ENCODE measurements around the gene PCMT1. TPM values are rescaled to one million over a fixed set of nuclear protein-coding genes. Genes with fewer than 3 reads are reported as not detected.

PCMT1 gene
- total RNA-seq, 1 donor from 2014 or later = 63.1 TPM

DNA sequence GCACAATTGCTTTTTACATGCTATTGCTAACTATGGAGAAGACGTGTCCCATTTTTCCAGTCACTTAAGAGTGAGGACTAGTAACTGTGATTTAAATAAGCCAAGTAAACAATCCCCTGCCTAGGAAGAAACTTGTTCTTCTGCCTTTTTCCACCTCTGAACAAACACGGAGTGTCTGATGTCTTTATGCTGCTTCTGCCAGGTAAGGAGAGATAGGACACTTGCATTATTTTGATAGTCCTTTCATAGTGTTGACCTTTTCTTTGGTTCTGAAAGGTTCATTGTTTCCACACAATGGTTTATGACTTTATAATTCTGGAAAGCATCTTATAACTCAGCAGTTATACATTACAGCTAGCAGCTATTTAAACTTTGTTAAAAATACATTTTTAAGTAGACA lies 106.2 kb downstream of the PCMT1 start:
- Mint-ChIP-seq H3K4me1 (ENCODE audit: low read depth) (peaks cover 52% of the 10 kb centered on the region), H3K27me3 (no peaks in the 10 kb centered on the region), H3K27ac (peak overlapping the region; percentile 97), H3K9me3 (ENCODE audit: low read depth) (no peaks in the 10 kb centered on the region), H3K4me3 (ENCODE audit: low read depth) (peak overlapping the region; percentile 38), H3K36me3 (ENCODE audit: insufficient read depth) (peaks cover 11% of the 10 kb centered on the region)
- no peak for DNase-seq (ENCODE audit: low spot score, unreplicated experiment)
- TF ChIP-seq, protein P1, sequence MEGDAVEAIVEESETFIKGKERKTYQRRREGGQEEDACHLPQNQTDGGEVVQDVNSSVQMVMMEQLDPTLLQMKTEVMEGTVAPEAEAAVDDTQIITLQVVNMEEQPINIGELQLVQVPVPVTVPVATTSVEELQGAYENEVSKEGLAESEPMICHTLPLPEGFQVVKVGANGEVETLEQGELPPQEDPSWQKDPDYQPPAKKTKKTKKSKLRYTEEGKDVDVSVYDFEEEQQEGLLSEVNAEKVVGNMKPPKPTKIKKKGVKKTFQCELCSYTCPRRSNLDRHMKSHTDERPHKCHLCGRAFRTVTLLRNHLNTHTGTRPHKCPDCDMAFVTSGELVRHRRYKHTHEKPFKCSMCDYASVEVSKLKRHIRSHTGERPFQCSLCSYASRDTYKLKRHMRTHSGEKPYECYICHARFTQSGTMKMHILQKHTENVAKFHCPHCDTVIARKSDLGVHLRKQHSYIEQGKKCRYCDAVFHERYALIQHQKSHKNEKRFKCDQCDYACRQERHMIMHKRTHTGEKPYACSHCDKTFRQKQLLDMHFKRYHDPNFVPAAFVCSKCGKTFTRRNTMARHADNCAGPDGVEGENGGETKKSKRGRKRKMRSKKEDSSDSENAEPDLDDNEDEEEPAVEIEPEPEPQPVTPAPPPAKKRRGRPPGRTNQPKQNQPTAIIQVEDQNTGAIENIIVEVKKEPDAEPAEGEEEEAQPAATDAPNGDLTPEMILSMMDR (IDR thresholded peaks at IDR 0.05; ENCODE audit: unreplicated experiment) = no peak

DNA sequence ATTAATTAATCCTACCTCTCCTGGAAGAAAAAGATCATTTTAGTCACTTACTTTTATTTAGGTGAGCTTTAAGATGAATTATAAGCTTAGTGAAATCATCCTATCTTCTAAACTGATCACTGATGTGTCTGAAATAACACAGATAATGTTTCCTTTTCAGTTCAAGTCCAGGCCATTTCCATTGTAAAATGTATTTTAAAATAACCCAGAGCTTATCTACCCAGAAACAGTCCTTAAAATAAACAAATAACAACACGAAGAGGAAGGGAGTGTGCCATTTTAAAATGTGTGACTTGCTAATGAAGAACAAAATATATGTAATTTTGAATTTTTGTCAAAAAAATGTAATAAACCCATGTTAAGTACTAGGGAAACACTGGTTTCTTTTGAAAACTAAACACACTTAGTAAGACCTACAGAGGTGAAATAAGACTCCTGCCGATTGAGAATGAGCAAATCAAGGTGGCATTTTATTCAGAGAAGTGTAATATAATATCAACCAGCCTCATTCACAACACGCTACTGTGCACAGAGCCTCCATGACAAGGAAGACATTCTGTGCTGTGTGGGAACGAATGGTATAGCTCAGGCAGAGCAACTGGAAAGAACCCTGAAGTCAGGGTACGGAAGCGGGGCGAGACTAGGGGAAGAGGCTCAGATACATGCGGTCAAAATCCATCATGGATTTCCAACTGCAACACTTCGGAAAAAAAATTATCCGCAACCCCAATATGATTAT lies 106.9 kb downstream of the PCMT1 start:
- Mint-ChIP-seq H3K27me3 (peaks cover 3% of the 10 kb centered on the region), H3K36me3 (ENCODE audit: insufficient read depth) (peaks cover 7% of the 10 kb centered on the region), H3K4me3 (ENCODE audit: low read depth) (no peak overlapping the region), H3K27ac (peak overlapping the region; percentile 97), H3K4me1 (ENCODE audit: low read depth) (peaks cover 59% of the 10 kb centered on the region), H3K9me3 (ENCODE audit: low read depth) (no peaks in the 10 kb centered on the region)
- TF ChIP-seq, protein P1 (IDR thresholded peaks at IDR 0.05; ENCODE audit: unreplicated experiment) = no peak
- no peak for DNase-seq (ENCODE audit: low spot score, unreplicated experiment)

DNA sequence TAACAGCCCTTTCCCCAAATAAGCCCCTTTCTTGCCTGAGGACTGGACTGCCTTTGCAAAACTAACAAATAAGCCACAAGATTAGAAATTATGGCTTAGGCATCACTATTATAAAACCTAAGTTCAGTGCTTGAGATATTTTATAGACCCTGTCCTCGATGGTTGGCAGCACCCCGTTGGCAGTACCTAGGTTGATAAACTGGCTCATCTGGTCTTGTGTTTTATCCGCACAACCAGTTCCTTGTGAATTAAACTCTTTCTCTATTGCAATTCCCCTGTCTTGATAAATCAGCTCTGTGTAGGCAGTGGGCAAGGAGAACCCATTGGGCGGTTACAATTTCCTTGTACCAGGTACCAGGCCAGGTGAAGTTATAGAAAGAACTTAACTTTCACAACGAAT lies 108.0 kb downstream of the PCMT1 start:
- Mint-ChIP-seq H3K4me3 (ENCODE audit: low read depth) (no peak overlapping the region), H3K27me3 (peaks cover 6% of the 10 kb centered on the region), H3K36me3 (ENCODE audit: insufficient read depth) (peaks cover 3% of the 10 kb centered on the region), H3K9me3 (ENCODE audit: low read depth) (no peaks in the 10 kb centered on the region), H3K27ac (no peak overlapping the region), H3K4me1 (ENCODE audit: low read depth) (peaks cover 66% of the 10 kb centered on the region)
- no peak for DNase-seq (ENCODE audit: low spot score, unreplicated experiment)
- TF ChIP-seq, protein P1 (IDR thresholded peaks at IDR 0.05; ENCODE audit: unreplicated experiment) = no peak

DNA sequence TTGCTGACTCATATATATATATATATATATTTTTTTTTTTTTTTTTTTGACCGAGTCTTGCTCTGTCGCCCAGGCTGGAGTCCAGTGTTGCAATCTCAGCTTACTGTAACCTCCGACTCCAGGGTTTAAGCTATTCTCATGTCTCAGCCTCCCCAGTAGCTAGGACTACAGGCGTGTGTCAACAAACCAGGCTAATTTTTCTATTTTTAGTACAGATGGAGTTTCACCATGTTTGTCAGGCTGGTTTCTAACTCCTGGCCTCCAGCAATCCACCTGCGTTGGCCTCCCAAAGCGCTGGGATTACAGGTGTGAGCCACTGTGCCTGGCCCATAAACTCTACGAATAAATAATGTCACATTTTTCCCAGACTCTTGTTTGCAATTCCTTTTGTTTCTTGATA lies 109.8 kb downstream of the PCMT1 start:
- Mint-ChIP-seq H3K4me1 (ENCODE audit: low read depth) (peaks cover 70% of the 10 kb centered on the region), H3K27me3 (peaks cover 6% of the 10 kb centered on the region)

DNA sequence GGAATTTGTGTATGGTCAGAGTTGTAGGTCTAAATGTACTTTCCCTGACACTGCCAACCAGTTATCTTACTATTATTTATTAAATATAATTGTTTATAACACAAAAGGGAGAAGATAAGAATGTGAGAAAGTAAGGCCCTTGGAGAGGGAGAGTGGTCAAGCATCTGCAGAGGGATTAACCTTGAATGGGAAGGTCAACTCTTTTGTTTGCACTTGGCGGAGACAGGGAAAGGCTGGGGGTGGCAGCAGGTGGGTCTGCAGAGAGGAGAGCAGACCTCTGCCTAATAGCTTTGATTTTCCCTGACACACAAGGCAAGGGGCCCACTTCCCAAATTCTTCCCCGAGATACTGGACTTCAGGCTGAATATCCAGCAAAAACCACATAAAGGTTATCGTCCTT lies 110.4 kb downstream of the PCMT1 start:
- H3K9me3 Mint-ChIP-seq (ENCODE audit: low read depth) = no peaks in the 10 kb centered on the region
- H3K4me3 Mint-ChIP-seq (ENCODE audit: low read depth) = peak overlapping the region; percentile 16
- TF ChIP-seq, protein P1 (IDR thresholded peaks at IDR 0.05; ENCODE audit: unreplicated experiment) = no peak
- peaks cover 3% of the 10 kb centered on the region for H3K36me3 Mint-ChIP-seq (ENCODE audit: insufficient read depth)
- DNase-seq (ENCODE audit: low spot score, unreplicated experiment) = no peak
- peaks cover 64% of the 10 kb centered on the region for H3K4me1 Mint-ChIP-seq (ENCODE audit: low read depth)
- peaks cover 6% of the 10 kb centered on the region for H3K27me3 Mint-ChIP-seq
- H3K27ac Mint-ChIP-seq = no peak overlapping the region

More for the DNA sequence above, 109.8 kb downstream of the PCMT1 start:
- peaks cover 3% of the 10 kb centered on the region for H3K36me3 Mint-ChIP-seq (ENCODE audit: insufficient read depth)
- H3K27ac Mint-ChIP-seq = peak overlapping the region; percentile 89
- DNase-seq (ENCODE audit: low spot score, unreplicated experiment) = no peak
- H3K9me3 Mint-ChIP-seq (ENCODE audit: low read depth) = no peaks in the 10 kb centered on the region
- TF ChIP-seq, protein P1 (IDR thresholded peaks at IDR 0.05; ENCODE audit: unreplicated experiment) = no peak
- peak overlapping the region; percentile 7 for H3K4me3 Mint-ChIP-seq (ENCODE audit: low read depth)

Data from progenitor cell of endocrine pancreas (in vitro differentiated cells).